Bronchial epithelial cell (primary cell): ENCODE measurements around the gene UBE2G1. TPM values are rescaled to one million over a fixed set of nuclear protein-coding genes. Genes with fewer than 3 reads are reported as not detected.

Experiments
- DNase-seq: peaks from one replicate; pipeline ENCODE4 v3.0.0-alpha.2; 2010; ENCODE audit warnings: low read depth
- FAIRE-seq: peaks from 2 replicates; lab custom pipeline; 2011; peaks lifted over from hg19 to GRCh38; lab: Jason Lieb, UNC
- H3K27me3 ChIP-seq: 2 replicates; pipeline ENCODE4 v1.5.1; 2011; ENCODE audit warnings: low read length; ENCODE audit not compliant: control insufficient read depth, insufficient read depth
- H3K36me3 ChIP-seq: 2 replicates; pipeline ENCODE4 v1.5.1; 2011; ENCODE audit warnings: low read length; ENCODE audit not compliant: control insufficient read depth, insufficient read depth
- H3K4me3 ChIP-seq: 2 replicates; pipeline ENCODE4 v1.5.1; 2011; ENCODE audit warnings: mild to moderate bottlenecking, low read depth, low read length, control low read depth
- CTCF ChIP-seq: IDR thresholded peaks from 2 replicates; pipeline ENCODE4 v1.5.1; 2011; ENCODE audit warnings: mild to moderate bottlenecking, moderate library complexity, low read length, control low read depth, inconsistent platforms; ENCODE audit not compliant: insufficient read depth, severe bottlenecking
- total RNA-seq: library from RNA; depleted of rRNA; stranded (reverse); fragments of >200 nt; gene quantifications from 2 replicates; pipeline ENCODE4 v1.2.1, GENCODE V29; 2014

Gene UBE2G1
- total RNA-seq, 1 donor from 2014 or later: 39.2 TPM

GRCh38 chr17:4407216-4407615 is 40.7 kb upstream of the UBE2G1 start:
- TF ChIP-seq CTCF: no peak
- Histone ChIP-seq H3K36me3 (no peaks in the 10 kb centered on the region), H3K4me3 (no peak overlapping the region), H3K27me3 (no peaks in the 10 kb centered on the region)
- DNase-seq (peak; percentile 29), FAIRE-seq (no peak)

DNA sequence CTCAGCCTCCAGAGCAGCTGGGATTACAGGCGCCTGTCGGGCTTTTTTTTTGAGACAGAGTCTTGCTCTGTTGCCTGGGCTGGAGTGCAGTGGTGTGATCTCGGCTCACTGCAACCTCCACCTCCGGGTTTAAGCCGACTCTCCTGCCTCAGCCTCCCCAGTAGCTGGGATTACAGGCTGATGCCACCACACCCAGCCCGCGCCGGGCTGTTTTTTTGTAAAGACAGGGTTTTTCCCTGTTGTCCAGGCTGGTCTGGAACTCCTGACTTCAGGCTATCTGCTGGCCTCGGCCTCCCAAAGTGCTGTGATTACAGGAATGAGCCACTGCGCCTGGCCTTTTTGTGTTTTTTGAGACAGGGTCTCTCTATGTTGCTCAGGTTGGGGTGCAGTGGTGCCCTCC is 39.9 kb upstream of the UBE2G1 start:
- DNase-seq: no peak
- FAIRE-seq: no peak
- H3K27me3 ChIP-seq: no peaks in the 10 kb centered on the region
- H3K4me3 ChIP-seq: no peak overlapping the region
- no peaks in the 10 kb centered on the region for H3K36me3 ChIP-seq
- no peak for TF ChIP-seq CTCF

DNA sequence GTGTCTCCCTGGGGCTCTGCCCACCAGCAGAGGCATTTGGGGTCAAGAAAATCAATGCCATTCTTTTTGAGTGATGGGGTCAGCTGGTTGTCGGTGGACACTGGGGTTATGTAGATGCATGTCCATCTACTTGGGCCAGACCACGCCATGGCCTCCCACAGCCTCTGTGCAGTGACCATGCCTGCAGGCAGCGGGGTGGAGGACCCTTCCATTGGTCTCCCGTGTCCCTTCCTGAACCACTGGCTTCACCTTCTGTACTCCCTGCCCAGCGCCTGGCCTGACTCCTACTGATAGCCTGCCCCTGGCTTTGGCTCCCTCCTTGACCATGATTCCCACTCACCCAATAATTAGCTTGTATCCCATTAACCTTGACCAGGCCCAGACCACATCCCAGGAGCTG is 39.2 kb upstream of the UBE2G1 start:
- peak; percentile 36 for FAIRE-seq
- H3K27me3 ChIP-seq: no peaks in the 10 kb centered on the region
- TF ChIP-seq CTCF: no peak
- no peak overlapping the region for H3K4me3 ChIP-seq
- DNase-seq: no peak
- H3K36me3 ChIP-seq: no peaks in the 10 kb centered on the region

DNA sequence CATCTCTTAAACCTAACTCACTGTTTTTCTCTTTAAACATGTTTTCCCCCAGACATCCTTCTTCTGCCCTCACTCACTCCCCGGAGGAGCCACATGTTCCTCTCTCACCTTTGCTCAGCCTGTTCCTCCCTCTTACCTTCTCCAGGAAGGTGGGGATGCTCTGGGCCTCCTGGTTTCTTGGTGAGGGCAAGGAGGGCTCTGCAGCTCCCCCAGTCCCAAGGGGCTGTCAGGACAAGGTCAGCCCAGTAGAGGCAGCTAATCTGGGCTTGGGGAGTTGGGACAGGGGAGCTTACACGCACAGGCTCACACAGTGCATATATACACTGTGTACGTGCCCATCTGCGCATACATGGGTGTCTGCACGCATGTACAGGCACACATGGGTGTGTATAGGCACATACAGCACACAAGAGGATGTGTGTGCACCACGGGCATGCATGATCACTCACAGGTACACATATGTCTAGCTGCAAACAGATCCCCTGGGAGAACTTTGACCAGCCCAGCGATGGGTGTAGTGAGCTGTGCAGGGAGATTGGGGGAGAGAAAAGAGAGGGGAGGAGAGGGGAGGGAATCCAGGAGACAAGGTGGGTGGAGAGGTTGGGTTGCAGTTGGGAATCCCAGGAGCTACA is 38.7 kb upstream of the UBE2G1 start:
- Histone ChIP-seq H3K36me3 (no peaks in the 10 kb centered on the region), H3K4me3 (no peak overlapping the region), H3K27me3 (no peaks in the 10 kb centered on the region)
- FAIRE-seq (peak; percentile 70), DNase-seq (no peak)
- no peak for TF ChIP-seq CTCF

DNA sequence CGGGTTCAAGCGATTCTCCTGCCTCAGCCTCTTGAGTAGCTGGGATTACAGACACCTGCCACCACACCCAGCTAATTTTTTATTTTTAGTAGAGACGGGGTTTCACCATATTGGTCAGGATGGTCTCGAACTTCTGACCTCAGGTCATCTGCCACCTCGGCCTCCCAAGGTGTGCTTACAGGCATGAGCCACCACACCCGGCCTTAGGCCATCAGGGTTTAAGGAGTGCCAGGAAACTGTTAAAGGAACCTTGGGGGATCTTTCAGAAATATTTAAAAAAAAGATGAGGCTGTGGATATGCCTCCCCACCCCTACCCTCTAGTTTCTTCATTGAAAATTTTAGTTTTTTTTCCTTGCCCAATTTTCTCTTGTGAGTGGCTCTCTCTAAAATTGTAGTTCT is 31.4 kb upstream of the UBE2G1 start:
- TF ChIP-seq CTCF: no peak
- no peaks in the 10 kb centered on the region for H3K27me3 ChIP-seq
- FAIRE-seq: no peak
- H3K4me3 ChIP-seq: no peak overlapping the region
- H3K36me3 ChIP-seq: no peaks in the 10 kb centered on the region
- DNase-seq: no peak

- Histone ChIP-seq H3K27me3 (no peaks in the 10 kb centered on the region), H3K36me3 (no peaks in the 10 kb centered on the region), H3K4me3 (no peak overlapping the region)
- TF ChIP-seq CTCF: no peak
- DNase-seq (no peak), FAIRE-seq (no peak)
Observed at GRCh38 chr17:4395111-4395478, 28.6 kb upstream of the UBE2G1 start.
